ENCODE data around the gene CAMK1D. TPM values are rescaled to one million over a fixed set of nuclear protein-coding genes. Genes with fewer than 3 reads are reported as not detected.

CAMK1D gene
- total and polyA plus RNA-seq, 2 of the 8 experiments (the other 6 are each of a cell fraction or from before 2014, with no cell fraction given), result 3.5 to 10.6 TPM

- H3K9ac ChIP-seq (replicated peaks in 1 of 4; ENCODE audit: extremely low read depth in 1 of 4, low read depth in 3 of 4, low read length in 3 of 4), result no peak overlapping the region
- no peak overlapping the region for H3K14ac ChIP-seq (ENCODE audit: insufficient read length)
- DNase-seq (ENCODE audit: low read depth in 1 of 2, low spot score in 2 of 2) (no peak), FAIRE-seq (no peak)
- H3K4me1 ChIP-seq (replicated peaks in 1 of 4; ENCODE audit: control insufficient read depth in 3 of 4, insufficient read depth in 4 of 4, low read length in 3 of 4), result no peaks in the 10 kb centered on the region
- no peak overlapping the region for H2BK120ac ChIP-seq (replicated peaks; ENCODE audit: low read depth, low read length)
- no peaks in the 10 kb centered on the region for H3K9me3 ChIP-seq (ENCODE audit: insufficient read depth in 2 of 2, low read depth in 1 of 2, low read length in 1 of 2)
- no peak overlapping the region for H3K56ac ChIP-seq (replicated peaks; ENCODE audit: insufficient read length, low read depth, low read length)
- H3K36me3 ChIP-seq (ENCODE audit: control insufficient read depth in 2 of 4, insufficient read depth in 4 of 4, low read length in 3 of 4), result no peaks in the 10 kb centered on the region
- H3K23me2 ChIP-seq (ENCODE audit: low read depth, low read length), result no peaks in the 10 kb centered on the region
- H3K27me3 ChIP-seq (replicated peaks in 1 of 4; ENCODE audit: control insufficient read depth in 3 of 4, extremely low read depth in 1 of 4, insufficient read depth in 3 of 4, low read length in 3 of 4), result no peaks in the 10 kb centered on the region
- no peak overlapping the region for H2BK5ac ChIP-seq (ENCODE audit: low read depth, low read length)
- no peak overlapping the region for H2AFZ ChIP-seq (ENCODE audit: low read length)
- no peak overlapping the region for H4K91ac ChIP-seq (replicated peaks; ENCODE audit: insufficient read length, low read length)
- no peak overlapping the region for H3K4me2 ChIP-seq (ENCODE audit: insufficient read depth in 1 of 2, low read depth in 2 of 2, low read length in 2 of 2)
- no peak overlapping the region for H3K4ac ChIP-seq (replicated peaks; ENCODE audit: insufficient read length, low read depth, low read length)
- no peak overlapping the region for H2BK20ac ChIP-seq (ENCODE audit: low read length)
- H2BK12ac ChIP-seq (ENCODE audit: low read depth, low read length), result no peak overlapping the region
- no peaks in the 10 kb centered on the region for H3K79me1 ChIP-seq (ENCODE audit: low read depth, low read length)
- no peak for TF ChIP-seq ASH2L (IDR thresholded peaks at IDR 0.05; ENCODE audit: low read length)
- TF ChIP-seq CEBPB (IDR thresholded peaks at IDR 0.05; ENCODE audit: low read depth, low read length), result 0 out of 2 replicates have a peak, but pooled peaks have one; percentile 34
- no peak overlapping the region for H3K27ac ChIP-seq (ENCODE audit: low read depth, low read length)
- H3K23ac ChIP-seq (ENCODE audit: insufficient read length), result no peak overlapping the region
- H3K18ac ChIP-seq (ENCODE audit: extremely low read depth, low read length), result no peak overlapping the region
- H3K79me2 ChIP-seq (ENCODE audit: control insufficient read depth in 1 of 2, insufficient read depth in 2 of 2, low read length in 2 of 2), result no peaks in the 10 kb centered on the region
- 99% methylated on average over 9 of the region's 11 CpGs; no CpG with 5 or more reads in 1 of the 2 experiments for WGBS, 2 experiments (ENCODE audit: extremely low coverage in 1 of 2, insufficient coverage in 1 of 2, insufficient read length in 1 of 2, insufficient replicate concordance in 2 of 2, low coverage in 1 of 2, low lambda C conversion rate in 2 of 2, missing lambda C conversion rate in 1 of 2)
- POLR2A ChIA-PET (ENCODE audit: partially characterized antibody), result interaction anchor here (0.6 kb wide), 1 partner anchor 434 kb away, joined by 3 read pairs; no protein-coding TSS in a partner anchor
- no peak overlapping the region for H4K8ac ChIP-seq (ENCODE audit: extremely low read depth, insufficient read depth, low read length)
- H4K5ac ChIP-seq (ENCODE audit: insufficient read length, low read depth, low read length), result no peak overlapping the region
- no peaks in the 10 kb centered on the region for H4K20me1 ChIP-seq (replicated peaks in 1 of 2; ENCODE audit: control insufficient read depth in 1 of 2, insufficient read depth in 2 of 2, low read length in 2 of 2)
- H2BK15ac ChIP-seq (ENCODE audit: low read length), result no peak overlapping the region
- CTCF ChIA-PET (ENCODE audit: partially characterized antibody), result interaction anchor here (0.9 to 1.1 kb wide), 2 partner anchors 13 to 467 kb away, joined by 3 read pairs; no protein-coding TSS in a partner anchor
- H3K4me3 ChIP-seq (ENCODE audit: extremely low read depth in 1 of 4, insufficient read depth in 2 of 4, low read depth in 3 of 4, low read length in 4 of 4), result no peak overlapping the region
- H2AK5ac ChIP-seq (ENCODE audit: low read depth, low read length), result no peak overlapping the region
These were observed 16.6 kb upstream of the CAMK1D start for GRCh38 chr10:12332572-12333379.

Measured in H1 (cell line).